KMS-11 (cell line): ENCODE results near the gene CHTF18.
"Not testable (repeated sequence)": the region's sequence is repeated elsewhere in the genome, so short reads cannot be mapped to it uniquely, and the experiment has no call there.

Experiments used
- H2AFZ ChIP-seq: fragments of 200-600 bp; sonication (generic); 2 replicates; pipeline ENCODE4 v1.6.1; 2016; ENCODE audit warnings: antibody characterized with exemption, mixed run types, low read depth
- H3K27ac ChIP-seq: fragments of 200-600 bp; sonication (generic); 2 replicates; pipeline ENCODE4 v1.6.1; 2016; ENCODE audit warnings: mild to moderate bottlenecking, mixed run types
- H3K27me3 ChIP-seq: fragments of 200-600 bp; sonication (generic); 2 replicates; pipeline ENCODE4 v1.6.1; 2017; ENCODE audit warnings: mild to moderate bottlenecking, low read depth, mixed run types, moderate library complexity; ENCODE audit not compliant: insufficient read depth
- H3K36me3 ChIP-seq: fragments of 200-600 bp; sonication (generic); 2 replicates; pipeline ENCODE4 v1.6.1; 2017; ENCODE audit warnings: mild to moderate bottlenecking, mixed run types; ENCODE audit not compliant: insufficient read depth
- H3K4me1 ChIP-seq: fragments of 200-600 bp; sonication (generic); 2 replicates; pipeline ENCODE4 v1.6.1; 2016; ENCODE audit warnings: mild to moderate bottlenecking, low read depth, mixed run types; ENCODE audit not compliant: poor library complexity, severe bottlenecking
- H3K4me2 ChIP-seq: fragments of 200-600 bp; sonication (generic); 2 replicates; pipeline ENCODE4 v1.7.0; 2016; ENCODE audit warnings: mild to moderate bottlenecking, mixed run types
- H3K4me3 ChIP-seq: fragments of 200-600 bp; sonication (generic); IDR thresholded peaks from 2 replicates; pipeline ENCODE4 v1.6.1; 2017; ENCODE audit warnings: low read depth, low read length, mixed read lengths; ENCODE audit not compliant: insufficient read depth
- H3K79me2 ChIP-seq: fragments of 200-600 bp; sonication (generic); 2 replicates; pipeline ENCODE4 v1.6.1; 2016; ENCODE audit warnings: low read depth, mixed run types; ENCODE audit not compliant: insufficient read depth
- H3K9ac ChIP-seq: fragments of 200-600 bp; sonication (generic); 2 replicates; pipeline ENCODE4 v1.6.1; 2016; ENCODE audit warnings: mild to moderate bottlenecking, mixed run types
- H4K20me1 ChIP-seq: fragments of 200-600 bp; sonication (generic); 2 replicates; pipeline ENCODE4 v1.6.1; 2016; ENCODE audit warnings: mild to moderate bottlenecking, mixed run types; ENCODE audit not compliant: insufficient read depth
- CTCF ChIP-seq: fragments of 200-600 bp; sonication (generic); conservative IDR thresholded peaks from 2 replicates; pipeline ENCODE4 v1.6.1; 2017; ENCODE audit warnings: low read depth, mild to moderate bottlenecking, antibody characterized with exemption, low read length, moderate library complexity, mixed read lengths

CHTF18 gene

GRCh38 chr16:752007-752312 lies 36.5 kb upstream of the CHTF18 start:
- Histone ChIP-seq H3K4me3 (no peak overlapping the region), H3K4me2 (no peak overlapping the region)

GRCh38 chr16:754121-754607 lies 34.3 kb upstream of the CHTF18 start:
- H3K4me2 ChIP-seq, H3K4me3 ChIP-seq, H2AFZ ChIP-seq, H3K79me2 ChIP-seq, H4K20me1 ChIP-seq, H3K36me3 ChIP-seq, H3K27ac ChIP-seq, H3K4me1 ChIP-seq, H3K9ac ChIP-seq: not testable (repeated sequence)
- peaks cover 97% of the 10 kb centered on the region for H3K27me3 ChIP-seq

More at GRCh38 chr16:752007-752312, 36.5 kb upstream of the CHTF18 start:
- Histone ChIP-seq H3K9ac (no peak overlapping the region), H3K27ac (no peak overlapping the region), H4K20me1 (no peaks in the 10 kb centered on the region), H3K4me1 (no peaks in the 10 kb centered on the region), H3K36me3 (no peaks in the 10 kb centered on the region), H3K27me3 (peaks cover 100% of the 10 kb centered on the region), H3K79me2 (no peaks in the 10 kb centered on the region), H2AFZ (no peak overlapping the region)
- no peak for TF ChIP-seq CTCF

- no peak overlapping the region for H3K4me2 ChIP-seq
- H3K9ac ChIP-seq: no peak overlapping the region
- H3K27me3 ChIP-seq: peaks cover 97% of the 10 kb centered on the region
- no peak for TF ChIP-seq CTCF
- H3K79me2 ChIP-seq: no peaks in the 10 kb centered on the region
- H3K4me1 ChIP-seq: no peaks in the 10 kb centered on the region
- no peak overlapping the region for H2AFZ ChIP-seq
- H3K36me3 ChIP-seq: no peaks in the 10 kb centered on the region
- no peak overlapping the region for H3K4me3 ChIP-seq
- H3K27ac ChIP-seq: no peak overlapping the region
- H4K20me1 ChIP-seq: no peaks in the 10 kb centered on the region
Measured at GRCh38 chr16:754656-755055, 33.8 kb upstream of the CHTF18 start.

GRCh38 chr16:756428-756827 lies 32.0 kb upstream of the CHTF18 start:
- Histone ChIP-seq H3K27me3 (peaks cover 93% of the 10 kb centered on the region), H4K20me1 (no peaks in the 10 kb centered on the region), H3K4me2 (no peak overlapping the region), H3K36me3 (no peaks in the 10 kb centered on the region), H3K4me3 (no peak overlapping the region), H3K4me1 (no peaks in the 10 kb centered on the region), H3K79me2 (no peaks in the 10 kb centered on the region), H2AFZ (no peak overlapping the region), H3K9ac (no peak overlapping the region), H3K27ac (no peak overlapping the region)
- no peak for TF ChIP-seq CTCF

GRCh38 chr16:759110-759910 lies 29.1 kb upstream of the CHTF18 start:
- no peaks in the 10 kb centered on the region for H3K79me2 ChIP-seq
- no peak for TF ChIP-seq CTCF
- H3K9ac ChIP-seq: no peak overlapping the region
- peaks cover 91% of the 10 kb centered on the region for H3K27me3 ChIP-seq
- H3K4me1 ChIP-seq: no peaks in the 10 kb centered on the region
- no peaks in the 10 kb centered on the region for H3K36me3 ChIP-seq
- H3K4me3 ChIP-seq: no peak overlapping the region
- no peaks in the 10 kb centered on the region for H4K20me1 ChIP-seq
- H3K27ac ChIP-seq: no peak overlapping the region
- H3K4me2 ChIP-seq: no peak overlapping the region
- no peak overlapping the region for H2AFZ ChIP-seq
